HepG2 (cell line): ENCODE data around the gene UGT2B15. TPM values are rescaled to one million over a fixed set of nuclear protein-coding genes. Genes with fewer than 3 reads are reported as not detected.
"Not testable (repeated sequence)": the region's sequence is repeated elsewhere in the genome, so short reads cannot be mapped to it uniquely, and the experiment has no call there.

Experiments used
- ATAC-seq: fragments of 200-7000 bp; cut with Tn5 transposase; 3 replicates; pipeline ENCODE4 v1.9.1; 2020; ENCODE audit warnings: mild to moderate bottlenecking, moderate library complexity
- BruUV-seq: library from RNA; stranded (reverse); fragments of 400-500 nt; replicated peaks from 2 replicates; lab custom pipeline; 2021; lab: Mats Ljungman, UMichigan
- CTCF ChIA-PET: fragments of 300-600 bp; formaldehyde crosslinking; extraction: SDS; loops from one replicate; lab custom pipeline; 2021; ENCODE audit warnings: low total read pairs, inconsistent platforms, low intra/inter-chr PET ratio; lab: Yijun Ruan, JAX
- POLR2A ChIA-PET: fragments of 350-600 bp; sonication (Branson Sonifier 250); formaldehyde crosslinking; loops from one replicate; lab custom pipeline; 2020; ENCODE audit warnings: antibody characterized with exemption, inconsistent platforms; lab: Yijun Ruan, JAX
- DNase-seq: peaks from one replicate; pipeline ENCODE4 v3.0.0-alpha.2; 2015; ENCODE audit warnings: low spot score
- FAIRE-seq: peaks from 3 replicates; lab custom pipeline; 2011; peaks lifted over from hg19 to GRCh38; lab: Jason Lieb, UNC
- H2AFZ ChIP-seq: one replicate; pipeline ENCODE4 v1.6.1; 2011; ENCODE audit warnings: low read length, inconsistent platforms
- H3K27ac ChIP-seq: fragments of 300-600 bp; 3 replicates; pipeline ENCODE4 v1.8.0; 2011; ENCODE audit warnings: mixed run types, mild to moderate bottlenecking, mixed read lengths, low read length, inconsistent platforms; ENCODE audit not compliant: insufficient read depth; ENCODE audit errors: extremely low read length
- H3K27me3 ChIP-seq, 2 experiments: fragments of 200-600 bp in 1 of 2; 2 replicates in 1 of 2; 3 replicates in 1 of 2; pipeline versions ENCODE4 v1.6.0 to v1.8.0; 2011; ENCODE audit warnings: low read length in 2 of 2, mild to moderate bottlenecking in 2 of 2, moderate library complexity in 2 of 2, inconsistent platforms in 1 of 2; ENCODE audit not compliant: insufficient read depth in 2 of 2, control insufficient read depth in 1 of 2
- H3K36me3 ChIP-seq, 2 experiments: fragments of 200-600 bp in 1 of 2; replicated peaks in 1 of 2; 2 replicates in 1 of 2; 3 replicates in 1 of 2; pipeline versions ENCODE4 v1.5.1 to v1.8.0; 2011; ENCODE audit warnings: low read length in 2 of 2, inconsistent platforms in 1 of 2; ENCODE audit not compliant: insufficient read depth in 2 of 2, control insufficient read depth in 1 of 2
- H3K4me1 ChIP-seq: 2 replicates; pipeline ENCODE4 v1.5.1; 2012; ENCODE audit warnings: low read length, inconsistent platforms; ENCODE audit not compliant: insufficient read depth
- H3K4me2 ChIP-seq: 2 replicates; pipeline ENCODE4 v1.6.0; 2011; ENCODE audit warnings: low read depth, low read length, inconsistent platforms
- H3K4me3 ChIP-seq, 3 experiments: fragments of 200-600 bp in 1 of 3; sonication (generic), shearing (Covaris generic) in 1 of 3; replicated peaks in 1 of 3; 2 replicates each; pipeline ENCODE4 v1.5.1; 2011 to 2016; ENCODE audit warnings: low read length in 3 of 3, inconsistent platforms in 2 of 3, low read depth in 2 of 3, mild to moderate bottlenecking in 2 of 3, control low read depth in 1 of 3, mixed read lengths in 1 of 3; ENCODE audit not compliant: insufficient read depth in 1 of 3
- H3K79me2 ChIP-seq: one replicate; pipeline ENCODE4 v1.6.1; 2011; ENCODE audit warnings: low read length, inconsistent platforms; ENCODE audit not compliant: insufficient read depth
- H3K9ac ChIP-seq: 2 replicates; pipeline ENCODE4 v1.6.0; 2011; ENCODE audit warnings: mild to moderate bottlenecking, low read depth, low read length, inconsistent platforms; ENCODE audit not compliant: insufficient read depth
- H3K9me3 ChIP-seq: 2 replicates; pipeline ENCODE4 v1.5.1; 2012; ENCODE audit warnings: mild to moderate bottlenecking, low read length
- H4K20me1 ChIP-seq: 2 replicates; pipeline ENCODE4 v1.6.0; 2011; ENCODE audit warnings: inconsistent platforms, mild to moderate bottlenecking, low read length, moderate library complexity; ENCODE audit not compliant: insufficient read depth
- ZBTB40 ChIP-seq, 2 experiments: fragments of 450-650 bp in 1 of 2; sonication (generic) in 1 of 2; formaldehyde crosslinking in 1 of 2; IDR thresholded peaks; 2 replicates each; pipeline versions ENCODE4 v1.6.1 to v1.8.0; 2016 to 2022; ENCODE audit warnings: antibody characterized with exemption in 1 of 2, mild to moderate bottlenecking in 1 of 2, missing genetic modification reagents in 1 of 2
- ZBTB7A ChIP-seq: sonication (generic); formaldehyde crosslinking; IDR thresholded peaks from 2 replicates; pipeline ENCODE4 v1.8.0; 2022; ENCODE audit warnings: mild to moderate bottlenecking, missing genetic modification reagents
- ZMYM4 ChIP-seq: sonication (generic); formaldehyde crosslinking; IDR thresholded peaks from 2 replicates; pipeline ENCODE4 v1.8.1; 2023; ENCODE audit warnings: mild to moderate bottlenecking, missing genetic modification reagents
- ZNF598 ChIP-seq: sonication (generic); formaldehyde crosslinking; IDR thresholded peaks from 2 replicates; pipeline ENCODE4 v1.5.1; 2020; ENCODE audit warnings: mild to moderate bottlenecking, missing genetic modification reagents, borderline replicate concordance
- WGBS: methylation state at CpG from one replicate; pipeline ENCODE4 v1.1.6; 2017; ENCODE audit warnings: low lambda C conversion rate; 5-methylcytosine and 5-hydroxymethylcytosine counted together
- in situ Hi-C: cut with HindIII; loops from 2 replicates; pipeline ENCODE4 v1.10.0; 2017; ENCODE audit warnings: low pct_unique_long_range_greater_than_20kb; ENCODE audit not compliant: extremely low pct_ligation_motif_present
- intact Hi-C: fragments of 100-400 bp; cut with micrococcal nuclease; formaldehyde crosslinking; loops from one replicate; pipeline ENCODE4 v1.10.0; 2022; ENCODE audit not compliant: unreplicated experiment
- polyA plus RNA-seq, 8 experiments: library from polyadenylated mRNA; depleted of rRNA in 3 of 8; stranded (reverse) in 7 of 8; unstranded in 1 of 8; fragments of >200 nt; fragmentation: Illumina TruSeq in 4 of 8; extraction: Trizol in 4 of 8; gene quantifications; 2 replicates each; pipeline versions ENCODE4 v1.2.1 to v1.2.3, GENCODE V29; 2011 to 2016; ENCODE audit warnings: low read depth in 4 of 8, missing spikeins in 1 of 8, mixed read lengths in 1 of 8; ENCODE audit not compliant: insufficient read depth in 1 of 8
- total RNA-seq, 5 experiments: library from RNA; depleted of rRNA; stranded (reverse); fragments of >200 nt; fragmentation: Illumina TruSeq; extraction: Trizol; gene quantifications; 2 replicates each; pipeline ENCODE4 v1.2.3, GENCODE V29; 2016; ENCODE audit warnings: low read depth in 1 of 5

The UGT2B15 gene
- total and polyA plus RNA-seq, 2 of the 13 experiments (the other 11 are each of a cell fraction or from before 2014, with no cell fraction given), result 0.04 to 0.11 TPM

- no peak for TF ChIP-seq ZBTB40 (IDR thresholded peaks at IDR 0.05)
- no peak for TF ChIP-seq ZBTB40 (CRISPR knock-in tag; IDR thresholded peaks at IDR 0.05)
- no peak for TF ChIP-seq ZBTB7A (CRISPR knock-in tag)
- no peak for TF ChIP-seq ZNF598 (CRISPR knock-in tag)
- peak; percentile 41; the same call in 1 of the 2 replicates for TF ChIP-seq ZMYM4
Observed at GRCh38 chr4:68683034-68683433, 12.6 kb upstream of the UGT2B15 start (continued).

- in situ Hi-C loops, H3K36me3 ChIP-seq, H3K4me3 ChIP-seq, DNase-seq, BruUV-seq, H4K20me1 ChIP-seq, H3K27ac ChIP-seq, H2AFZ ChIP-seq, H3K4me1 ChIP-seq, H3K9ac ChIP-seq, H3K79me2 ChIP-seq, H3K9me3 ChIP-seq, FAIRE-seq, H3K27me3 ChIP-seq, POLR2A ChIA-PET, H3K4me2 ChIP-seq, ATAC-seq, intact Hi-C loops, CTCF ChIA-PET: not testable (repeated sequence)
- WGBS, result 79% methylated on average over 3 of the region's 3 CpGs
Observed at GRCh38 chr4:68681298-68681697, 10.8 kb upstream of the UGT2B15 start.
